GM12865 (cell line): ENCODE measurements around the gene KCNK6.
"Not testable (repeated sequence)": the region's sequence is repeated elsewhere in the genome, so short reads cannot be mapped to it uniquely, and the experiment has no call there.

ENCODE experiments used
- DNase-seq: peaks from one replicate; pipeline ENCODE4 v3.0.0; 2010; ENCODE audit warnings: low read depth
- H3K4me3 ChIP-seq: 2 replicates; pipeline ENCODE4 v1.5.1; 2011; ENCODE audit warnings: mild to moderate bottlenecking, low read depth, low read length, control low read depth
- CTCF ChIP-seq: IDR thresholded peaks from 2 replicates; pipeline ENCODE4 v1.5.1; 2011; ENCODE audit warnings: low read length, control low read depth, low read depth, inconsistent platforms; ENCODE audit not compliant: insufficient read depth; ENCODE audit errors: missing control alignments

The KCNK6 gene

DNA sequence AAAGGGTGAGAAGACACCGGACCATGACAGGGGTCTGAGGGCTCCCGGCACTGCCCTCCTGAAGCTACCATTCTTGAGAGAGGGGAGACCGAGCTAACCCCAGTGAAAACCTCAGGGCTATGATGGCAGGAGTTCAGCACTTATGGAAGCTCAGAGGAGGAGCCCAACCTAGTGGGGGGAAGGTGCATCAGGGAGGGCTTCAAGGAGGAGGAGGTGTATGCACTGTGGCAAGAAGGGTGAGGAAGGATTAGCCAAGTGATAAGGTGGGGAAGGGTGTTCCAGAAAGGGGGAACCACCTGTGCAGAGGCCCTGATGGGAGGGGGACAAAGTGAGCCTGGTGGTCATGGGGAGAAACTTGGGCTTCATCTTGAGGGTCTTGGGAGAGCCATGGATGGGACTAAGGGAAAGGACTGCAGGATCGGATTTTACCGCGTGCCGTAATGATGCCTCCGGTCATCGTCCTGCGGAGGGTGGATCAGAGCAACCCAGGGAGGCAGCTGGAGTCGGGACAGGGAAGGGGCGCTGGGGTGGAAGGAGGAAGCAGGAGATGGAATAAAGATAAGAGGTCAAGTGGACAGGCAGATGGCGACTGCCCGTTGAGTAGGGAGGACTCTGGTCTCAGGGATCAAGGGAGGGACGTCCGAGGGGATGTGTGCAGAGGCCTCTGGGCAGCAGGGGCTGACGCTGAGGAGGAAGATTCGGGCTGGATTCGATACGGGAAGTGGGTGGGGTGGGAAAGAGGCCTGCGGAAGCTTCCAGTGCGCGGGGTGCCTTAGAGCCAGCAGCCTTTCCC is 41.4 kb downstream of the KCNK6 start:
- DNase-seq, result no peak
- no peak overlapping the region; the same call in 1 of the 2 replicates for H3K4me3 ChIP-seq
- no peak for TF ChIP-seq CTCF

DNA sequence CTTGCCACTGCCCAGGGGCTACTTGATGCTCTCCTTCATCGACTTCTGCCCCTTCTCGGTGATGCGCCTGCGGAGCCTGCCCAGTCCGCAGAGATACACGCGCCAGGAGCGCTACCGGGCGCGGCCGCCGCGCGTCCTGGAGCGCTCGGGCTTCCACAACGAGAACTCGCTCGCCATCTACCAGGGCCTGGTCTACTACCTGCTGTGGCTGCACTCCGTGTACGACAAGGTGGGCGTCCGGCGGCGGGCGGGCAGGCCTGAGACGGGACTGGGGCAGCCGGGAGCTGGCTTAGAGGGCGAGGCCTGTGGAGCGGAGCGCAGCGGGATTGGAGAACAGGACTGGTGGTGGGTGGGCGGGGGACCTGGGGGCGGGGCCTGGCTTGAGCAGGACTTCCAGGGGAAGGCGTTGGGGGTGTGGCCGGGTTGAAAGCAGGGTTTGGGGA is 42.0 kb downstream of the KCNK6 start:
- H3K4me3 ChIP-seq, result peak overlapping the region; percentile 53

DNA sequence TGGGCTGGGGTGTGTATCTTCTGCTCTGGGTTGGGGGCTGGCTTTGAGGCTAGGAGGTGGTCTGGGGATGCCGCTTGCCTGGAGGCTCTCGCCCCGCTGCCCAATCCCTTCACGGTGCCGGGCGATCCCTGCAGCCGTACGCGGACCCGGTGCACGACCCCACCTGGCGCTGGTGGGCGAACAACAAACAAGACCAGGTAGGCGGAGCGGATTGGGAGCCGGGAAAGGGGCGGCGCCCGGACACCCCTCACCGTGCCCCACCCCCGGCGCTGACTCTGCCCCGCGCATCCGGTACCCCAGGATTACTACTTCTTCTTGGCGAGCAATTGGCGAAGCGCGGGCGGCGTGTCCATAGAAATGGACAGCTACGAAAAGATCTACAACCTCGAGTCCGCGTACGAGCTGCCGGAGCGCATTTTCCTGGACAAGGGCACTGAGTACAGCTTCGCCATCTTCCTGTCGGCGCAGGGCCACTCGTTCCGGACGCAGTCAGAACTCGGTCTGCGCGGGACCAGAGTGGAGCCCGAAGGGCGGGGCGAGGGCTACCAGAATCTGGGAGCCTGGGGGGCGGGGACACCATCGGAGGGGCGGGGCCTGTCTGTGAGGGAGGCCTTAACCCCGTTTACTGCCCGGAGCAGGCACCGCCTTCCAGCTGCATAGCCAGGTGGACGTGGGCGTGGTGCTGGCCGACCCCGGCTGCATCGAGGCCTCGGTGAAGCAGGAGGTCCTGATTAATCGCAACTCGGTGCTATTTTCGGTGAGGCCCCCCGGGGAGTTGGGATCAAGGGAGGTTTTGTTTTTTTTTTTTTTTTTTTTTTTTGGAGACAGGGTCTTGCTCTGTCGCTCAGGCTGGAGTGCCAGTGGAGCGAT is 42.7 kb downstream of the KCNK6 start:
- peak; percentile 80 for DNase-seq
- TF ChIP-seq CTCF, result no peak
- peak overlapping the region; percentile 53 for H3K4me3 ChIP-seq

More for the DNA sequence above, 42.0 kb downstream of the KCNK6 start:
- peak; percentile 80 for DNase-seq
- no peak for TF ChIP-seq CTCF

DNA sequence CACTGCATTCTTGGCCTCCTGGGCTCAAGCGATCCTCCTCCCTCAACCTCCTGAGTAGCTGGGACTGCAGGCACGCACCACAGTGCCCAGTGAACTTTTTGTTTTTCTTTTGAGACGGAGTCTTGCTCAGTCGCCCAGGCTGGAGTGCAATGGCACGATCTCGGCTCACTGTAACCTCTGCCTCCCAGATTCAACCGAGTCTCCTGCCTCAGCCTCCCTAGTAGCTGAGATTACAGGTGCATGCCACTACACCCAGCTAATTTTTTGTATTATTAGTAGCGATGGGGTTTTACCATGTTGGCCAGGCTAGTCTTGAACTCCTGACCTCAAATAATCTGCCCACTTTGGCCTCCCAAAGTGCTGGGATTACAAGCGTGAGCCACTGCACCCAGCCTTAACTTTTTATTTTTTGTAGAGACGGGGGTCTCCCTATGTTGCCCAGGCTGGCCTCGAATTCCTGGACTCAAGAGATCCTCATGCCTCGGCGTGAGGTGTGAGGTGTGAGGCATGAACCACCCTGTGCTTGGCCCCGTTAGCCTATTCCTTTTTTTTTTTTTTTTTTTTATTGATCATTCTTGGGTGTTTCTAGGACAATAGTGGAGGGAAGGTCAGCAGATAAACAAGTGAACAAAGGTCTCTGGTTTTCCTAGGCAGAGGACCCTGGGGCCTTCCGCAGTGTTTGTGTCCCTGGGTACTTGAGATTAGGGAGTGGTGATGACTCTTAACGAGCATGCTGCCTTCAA is 43.5 kb downstream of the KCNK6 start:
- DNase-seq, result not testable (repeated sequence)
- H3K4me3 ChIP-seq, result peak overlapping the region; percentile 53

GRCh38 chr19:38367041-38367440 is 47.4 kb downstream of the KCNK6 start:
- H3K4me3 ChIP-seq, result no peak overlapping the region
- no peak for TF ChIP-seq CTCF
- no peak for DNase-seq

- no peak for DNase-seq
- no peak for TF ChIP-seq CTCF
- H3K4me3 ChIP-seq, result no peak overlapping the region
These were observed 49.9 kb downstream of the KCNK6 start for GRCh38 chr19:38369584-38369983.

DNA sequence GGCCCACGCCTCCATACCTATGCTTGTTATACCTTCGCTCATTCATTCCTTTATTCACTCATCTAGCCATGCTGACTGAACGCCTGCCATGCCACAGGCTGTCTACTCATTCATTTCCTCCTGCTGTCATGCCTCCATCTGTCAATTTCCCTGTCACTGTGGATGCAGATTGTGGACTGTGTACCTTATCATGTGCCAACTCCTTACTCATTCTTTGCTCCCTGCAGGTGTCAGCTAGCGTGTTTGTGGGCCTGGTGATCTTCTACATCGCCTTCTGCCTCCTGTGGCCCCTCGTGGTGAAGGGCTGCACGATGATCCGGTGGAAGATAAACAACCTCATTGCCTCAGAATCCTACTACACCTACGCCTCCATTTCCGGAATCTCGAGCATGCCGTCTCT is 50.7 kb downstream of the KCNK6 start:
- H3K4me3 ChIP-seq, result no peak overlapping the region
- no peak for TF ChIP-seq CTCF
- no peak for DNase-seq
